Kidney epithelial cell (primary cell): ENCODE measurements around the gene WAC. TPM values are rescaled to one million over a fixed set of nuclear protein-coding genes. Genes with fewer than 3 reads are reported as not detected.
A peak's percentile ranks its signal among the peaks of the same experiment; 100 is the strongest.

Source experiments
- DNase-seq: peaks from one replicate; pipeline ENCODE4 v3.0.0-alpha.2; 2010; ENCODE audit warnings: low read depth
- H3K27me3 ChIP-seq: 2 replicates; pipeline ENCODE4 v1.6.0; 2011; ENCODE audit warnings: low read length; ENCODE audit not compliant: control insufficient read depth, insufficient read depth
- H3K36me3 ChIP-seq: 2 replicates; pipeline ENCODE4 v1.5.1; 2011; ENCODE audit warnings: low read length; ENCODE audit not compliant: control insufficient read depth, insufficient read depth
- H3K4me3 ChIP-seq: 2 replicates; pipeline ENCODE4 v1.5.1; 2011; ENCODE audit warnings: low read depth, mild to moderate bottlenecking, control low read depth, low read length
- CTCF ChIP-seq: IDR thresholded peaks from 2 replicates; pipeline ENCODE4 v1.5.1; 2011; ENCODE audit warnings: mild to moderate bottlenecking, moderate library complexity, low read length, control low read depth, inconsistent platforms; ENCODE audit not compliant: insufficient read depth, poor library complexity, severe bottlenecking
- total RNA-seq: library from RNA; depleted of rRNA; stranded (reverse); fragments of >200 nt; gene quantifications from 2 replicates; pipeline ENCODE4 v1.2.3, GENCODE V29; 2015

Gene WAC
- total RNA-seq, 1 donor from 2014 or later: 83.3 TPM

GRCh38 chr10:28540145-28540544 is 7.2 kb downstream of the WAC start:
- no peak for TF ChIP-seq CTCF
- Histone ChIP-seq H3K36me3 (no peaks in the 10 kb centered on the region), H3K4me3 (no peak overlapping the region), H3K27me3 (no peaks in the 10 kb centered on the region)
- no peak for DNase-seq

DNA sequence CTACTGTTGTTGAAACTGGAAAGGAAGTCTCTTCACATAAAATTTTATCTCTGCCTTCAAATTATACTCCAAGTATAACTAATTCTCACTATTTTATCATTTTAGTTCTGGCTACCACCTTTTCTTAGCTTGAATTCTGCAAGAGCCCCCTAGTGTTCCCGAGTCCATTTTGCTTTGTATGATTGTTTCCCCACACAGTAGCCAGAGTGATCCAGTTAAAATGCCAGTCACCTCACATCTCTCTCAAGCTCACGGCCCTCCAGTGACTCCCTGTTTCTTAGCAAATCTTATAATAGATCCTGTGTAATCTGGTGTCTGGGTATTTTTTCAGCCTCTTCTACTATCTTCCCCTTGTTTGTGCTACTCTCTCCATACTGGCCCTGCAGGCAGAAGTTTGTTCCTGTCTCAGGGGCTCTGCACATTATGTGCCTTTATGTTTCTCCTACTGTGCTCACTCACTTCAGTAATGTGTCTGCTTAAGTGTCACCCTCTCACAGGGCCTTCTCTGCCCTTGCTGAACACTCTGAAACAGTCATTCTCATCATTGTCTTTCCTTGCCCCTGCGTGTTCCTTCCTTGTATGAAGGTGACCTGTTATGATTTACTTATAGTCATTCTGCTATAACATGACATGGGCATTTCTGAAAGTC is 8.9 kb downstream of the WAC start:
- peak; percentile 8 for TF ChIP-seq CTCF
- no peak for DNase-seq
- Histone ChIP-seq H3K36me3 (no peaks in the 10 kb centered on the region), H3K27me3 (no peaks in the 10 kb centered on the region), H3K4me3 (no peak overlapping the region)

GRCh38 chr10:28542728-28543127 is 9.8 kb downstream of the WAC start:
- no peak for DNase-seq
- Histone ChIP-seq H3K36me3 (no peaks in the 10 kb centered on the region), H3K4me3 (no peak overlapping the region)

DNA sequence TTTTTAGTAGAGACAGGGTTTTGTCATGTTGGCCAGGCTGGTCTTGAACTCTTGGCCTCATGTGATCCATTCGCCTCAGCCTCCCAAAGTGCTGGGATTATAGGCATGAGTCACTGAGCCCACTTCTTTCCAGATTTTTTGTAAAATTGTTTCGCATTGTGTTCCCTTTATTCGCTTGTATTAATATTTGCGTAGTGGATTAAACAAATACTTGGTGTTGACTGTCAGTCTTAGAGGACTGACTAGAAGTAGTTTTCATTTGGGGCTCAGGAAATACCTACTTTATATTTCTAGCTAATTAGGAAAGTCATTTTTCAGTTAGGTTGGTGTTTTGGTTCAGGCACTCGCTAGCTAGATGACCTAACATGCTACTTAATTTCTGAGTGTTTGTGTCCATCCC is 11.1 kb downstream of the WAC start:
- DNase-seq: no peak
- no peak overlapping the region for H3K4me3 ChIP-seq
- no peaks in the 10 kb centered on the region for H3K36me3 ChIP-seq
- H3K27me3 ChIP-seq: no peaks in the 10 kb centered on the region
- no peak for TF ChIP-seq CTCF

More at GRCh38 chr10:28542728-28543127, 9.8 kb downstream of the WAC start:
- no peaks in the 10 kb centered on the region for H3K27me3 ChIP-seq
- no peak for TF ChIP-seq CTCF

- no peak for DNase-seq
- H3K36me3 ChIP-seq: no peaks in the 10 kb centered on the region
- no peak overlapping the region for H3K4me3 ChIP-seq
- TF ChIP-seq CTCF: no peak
- no peaks in the 10 kb centered on the region for H3K27me3 ChIP-seq
Measured at GRCh38 chr10:28545967-28546644, 13.2 kb downstream of the WAC start.
